HEK293 (cell line): ENCODE measurements around the gene SAMD11.

Experiments used
- KLF10 ChIP-seq: fragments of 450-650 bp; IDR thresholded peaks from 2 replicates; pipeline ENCODE4 v1.5.1; 2018; ENCODE audit warnings: missing biosample characterization, mild to moderate bottlenecking, missing genetic modification characterization
- KLF7 ChIP-seq: fragments of 450-650 bp; formaldehyde crosslinking; IDR thresholded peaks from 2 replicates; pipeline ENCODE4 v1.5.1; 2016; ENCODE audit warnings: missing biosample characterization, missing genetic modification characterization, borderline replicate concordance
- SCRT2 ChIP-seq: fragments of 450-650 bp; formaldehyde crosslinking; IDR thresholded peaks from 2 replicates; pipeline ENCODE4 v1.5.1; 2016; ENCODE audit warnings: missing biosample characterization, missing genetic modification characterization
- ZFHX2 ChIP-seq: fragments of 450-650 bp; formaldehyde crosslinking; conservative IDR thresholded peaks from 2 replicates; pipeline ENCODE4 v1.5.1; 2016; ENCODE audit warnings: missing biosample characterization, missing genetic modification characterization
- ZFP69B ChIP-seq: fragments of 450-650 bp; formaldehyde crosslinking; IDR thresholded peaks from 2 replicates; pipeline ENCODE4 v1.5.1; 2016; ENCODE audit warnings: missing biosample characterization, missing genetic modification characterization
- ZIC2 ChIP-seq: fragments of 450-650 bp; formaldehyde crosslinking; IDR thresholded peaks from 2 replicates; pipeline ENCODE4 v1.5.1; 2016; ENCODE audit warnings: missing biosample characterization, missing genetic modification characterization
- ZNF16 ChIP-seq: fragments of 450-650 bp; formaldehyde crosslinking; IDR thresholded peaks from 2 replicates; pipeline ENCODE4 v1.5.1; 2016; ENCODE audit warnings: low read depth, missing biosample characterization, missing genetic modification characterization
- ZNF23 ChIP-seq: fragments of 450-650 bp; formaldehyde crosslinking; IDR thresholded peaks from 2 replicates; pipeline ENCODE4 v1.5.1; 2016; ENCODE audit warnings: missing biosample characterization, missing genetic modification characterization, borderline replicate concordance
- ZNF629 ChIP-seq: fragments of 450-650 bp; formaldehyde crosslinking; IDR thresholded peaks from 2 replicates; pipeline ENCODE4 v1.5.1; 2017; ENCODE audit warnings: missing biosample characterization, missing genetic modification characterization
- ZXDB ChIP-seq: fragments of 450-650 bp; formaldehyde crosslinking; IDR thresholded peaks from 2 replicates; pipeline ENCODE4 v1.5.1; 2016; ENCODE audit warnings: missing biosample characterization, missing genetic modification characterization
- TF ChIP-seq, protein P1 (sequence below): fragments of 450-650 bp; formaldehyde crosslinking; IDR thresholded peaks from 2 replicates; pipeline ENCODE4 v1.5.1; 2017; ENCODE audit warnings: missing biosample characterization, missing genetic modification characterization
- TF ChIP-seq, protein P2 (sequence below): fragments of 450-650 bp; formaldehyde crosslinking; IDR thresholded peaks from 2 replicates; pipeline ENCODE4 v1.5.1; 2016; ENCODE audit warnings: missing biosample characterization, missing genetic modification characterization
- TF ChIP-seq, protein P3 (sequence below): fragments of 450-650 bp; formaldehyde crosslinking; IDR thresholded peaks from 2 replicates; pipeline ENCODE4 v1.5.1; 2016; ENCODE audit warnings: missing biosample characterization, missing genetic modification characterization
- TF ChIP-seq, protein P4 (sequence below): fragments of 450-650 bp; formaldehyde crosslinking; IDR thresholded peaks from 2 replicates; pipeline ENCODE4 v1.5.1; 2016; ENCODE audit warnings: missing biosample characterization, missing genetic modification characterization, low read depth
- TF ChIP-seq, protein P5 (sequence below): fragments of 450-650 bp; formaldehyde crosslinking; IDR thresholded peaks from 2 replicates; pipeline ENCODE4 v1.5.1; 2016; ENCODE audit warnings: missing biosample characterization, missing genetic modification characterization, borderline replicate concordance
- TF ChIP-seq, protein P6 (sequence below): sonication (generic); formaldehyde crosslinking; IDR thresholded peaks from 2 replicates; pipeline ENCODE4 v1.8.1; 2022; ENCODE audit warnings: mild to moderate bottlenecking, moderate library complexity, missing genetic modification reagents
- TF ChIP-seq, protein P7 (sequence below): fragments of 450-650 bp; formaldehyde crosslinking; conservative IDR thresholded peaks from 2 replicates; pipeline ENCODE4 v1.5.1; 2016; ENCODE audit warnings: low read depth, missing biosample characterization, missing genetic modification characterization
- TF ChIP-seq, protein P8 (sequence below): fragments of 450-650 bp; formaldehyde crosslinking; IDR thresholded peaks from 2 replicates; pipeline ENCODE4 v1.5.1; 2016; ENCODE audit warnings: missing biosample characterization, missing genetic modification characterization

SAMD11 gene

DNA sequence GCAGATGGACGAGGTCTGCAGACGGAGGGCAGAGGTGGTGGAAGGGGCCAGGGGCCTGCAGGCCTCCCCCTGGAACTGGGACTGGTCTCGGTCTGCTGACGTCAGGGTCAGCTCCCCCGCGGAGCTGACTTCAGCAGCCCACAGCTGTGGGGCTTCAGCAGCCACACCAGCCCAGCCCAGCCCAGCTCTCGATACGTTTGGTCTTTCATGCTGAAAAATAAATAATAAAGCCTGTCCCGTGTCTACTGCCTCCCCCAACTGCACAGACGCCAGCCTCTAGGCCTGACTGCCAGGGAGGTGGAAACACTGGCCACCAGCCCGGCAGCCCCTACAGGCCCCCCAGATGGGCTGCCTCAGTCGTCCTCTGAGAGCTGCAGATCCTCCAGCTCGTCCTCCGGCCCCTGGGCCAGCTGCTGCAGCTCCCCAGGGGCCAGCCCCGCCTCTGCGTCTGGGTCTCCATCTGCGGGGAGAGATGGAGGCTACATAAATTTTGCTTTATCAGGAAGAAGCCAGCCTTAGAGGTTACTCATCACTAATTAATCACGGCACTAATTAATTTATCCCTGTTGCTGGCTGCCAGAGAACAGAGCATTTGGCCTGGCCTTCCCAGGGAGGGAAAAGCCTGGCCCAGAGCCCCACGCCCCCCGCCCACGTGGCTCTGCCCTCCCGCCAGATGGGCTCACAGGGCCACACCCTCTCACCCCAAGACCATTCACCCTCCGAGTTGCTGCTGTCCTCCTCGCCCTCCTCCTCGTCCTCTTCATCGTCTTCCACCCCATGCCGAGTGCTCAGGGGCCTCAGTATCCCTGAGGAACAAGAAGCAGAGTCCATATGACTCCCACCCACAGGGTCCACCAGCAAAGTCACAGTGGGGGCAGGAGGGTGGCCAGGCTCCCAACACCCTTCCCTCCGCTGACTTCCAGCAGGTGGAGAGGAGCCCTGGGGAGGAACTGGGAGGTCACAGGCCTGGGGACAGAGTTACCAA, 20.9 kb downstream of the SAMD11 start (continued):
- TF ChIP-seq, protein P1, sequence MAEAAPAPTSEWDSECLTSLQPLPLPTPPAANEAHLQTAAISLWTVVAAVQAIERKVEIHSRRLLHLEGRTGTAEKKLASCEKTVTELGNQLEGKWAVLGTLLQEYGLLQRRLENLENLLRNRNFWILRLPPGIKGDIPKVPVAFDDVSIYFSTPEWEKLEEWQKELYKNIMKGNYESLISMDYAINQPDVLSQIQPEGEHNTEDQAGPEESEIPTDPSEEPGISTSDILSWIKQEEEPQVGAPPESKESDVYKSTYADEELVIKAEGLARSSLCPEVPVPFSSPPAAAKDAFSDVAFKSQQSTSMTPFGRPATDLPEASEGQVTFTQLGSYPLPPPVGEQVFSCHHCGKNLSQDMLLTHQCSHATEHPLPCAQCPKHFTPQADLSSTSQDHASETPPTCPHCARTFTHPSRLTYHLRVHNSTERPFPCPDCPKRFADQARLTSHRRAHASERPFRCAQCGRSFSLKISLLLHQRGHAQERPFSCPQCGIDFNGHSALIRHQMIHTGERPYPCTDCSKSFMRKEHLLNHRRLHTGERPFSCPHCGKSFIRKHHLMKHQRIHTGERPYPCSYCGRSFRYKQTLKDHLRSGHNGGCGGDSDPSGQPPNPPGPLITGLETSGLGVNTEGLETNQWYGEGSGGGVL: peak; percentile 28; the same call in 1 of the 2 replicates
- TF ChIP-seq, protein P2, sequence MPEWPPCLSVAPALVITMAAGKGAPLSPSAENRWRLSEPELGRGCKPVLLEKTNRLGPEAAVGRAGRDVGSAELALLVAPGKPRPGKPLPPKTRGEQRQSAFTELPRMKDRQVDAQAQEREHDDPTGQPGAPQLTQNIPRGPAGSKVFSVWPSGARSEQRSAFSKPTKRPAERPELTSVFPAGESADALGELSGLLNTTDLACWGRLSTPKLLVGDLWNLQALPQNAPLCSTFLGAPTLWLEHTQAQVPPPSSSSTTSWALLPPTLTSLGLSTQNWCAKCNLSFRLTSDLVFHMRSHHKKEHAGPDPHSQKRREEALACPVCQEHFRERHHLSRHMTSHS (tag by site-specific recombination): no peak
- TF ChIP-seq ZNF629 (tag by site-specific recombination) (peak; percentile 90), ZIC2 (tag by site-specific recombination) (peak; percentile 94), SCRT2 (tag by site-specific recombination) (peak; percentile 23; the same call in 1 of the 2 replicates), ZNF16 (tag by site-specific recombination) (no peak), ZNF23 (tag by site-specific recombination) (no peak), KLF7 (tag by site-specific recombination) (0 out of 2 replicates have a peak, but pooled peaks have one; percentile 54), ZXDB (tag by site-specific recombination) (peak; percentile 51; the same call in 1 of the 2 replicates), ZFP69B (no peak), ZFHX2 (tag by site-specific recombination) (peak; percentile 81), KLF10 (tag by site-specific recombination) (peak; percentile 86; the same call in 1 of the 2 replicates)
- TF ChIP-seq, protein P3, sequence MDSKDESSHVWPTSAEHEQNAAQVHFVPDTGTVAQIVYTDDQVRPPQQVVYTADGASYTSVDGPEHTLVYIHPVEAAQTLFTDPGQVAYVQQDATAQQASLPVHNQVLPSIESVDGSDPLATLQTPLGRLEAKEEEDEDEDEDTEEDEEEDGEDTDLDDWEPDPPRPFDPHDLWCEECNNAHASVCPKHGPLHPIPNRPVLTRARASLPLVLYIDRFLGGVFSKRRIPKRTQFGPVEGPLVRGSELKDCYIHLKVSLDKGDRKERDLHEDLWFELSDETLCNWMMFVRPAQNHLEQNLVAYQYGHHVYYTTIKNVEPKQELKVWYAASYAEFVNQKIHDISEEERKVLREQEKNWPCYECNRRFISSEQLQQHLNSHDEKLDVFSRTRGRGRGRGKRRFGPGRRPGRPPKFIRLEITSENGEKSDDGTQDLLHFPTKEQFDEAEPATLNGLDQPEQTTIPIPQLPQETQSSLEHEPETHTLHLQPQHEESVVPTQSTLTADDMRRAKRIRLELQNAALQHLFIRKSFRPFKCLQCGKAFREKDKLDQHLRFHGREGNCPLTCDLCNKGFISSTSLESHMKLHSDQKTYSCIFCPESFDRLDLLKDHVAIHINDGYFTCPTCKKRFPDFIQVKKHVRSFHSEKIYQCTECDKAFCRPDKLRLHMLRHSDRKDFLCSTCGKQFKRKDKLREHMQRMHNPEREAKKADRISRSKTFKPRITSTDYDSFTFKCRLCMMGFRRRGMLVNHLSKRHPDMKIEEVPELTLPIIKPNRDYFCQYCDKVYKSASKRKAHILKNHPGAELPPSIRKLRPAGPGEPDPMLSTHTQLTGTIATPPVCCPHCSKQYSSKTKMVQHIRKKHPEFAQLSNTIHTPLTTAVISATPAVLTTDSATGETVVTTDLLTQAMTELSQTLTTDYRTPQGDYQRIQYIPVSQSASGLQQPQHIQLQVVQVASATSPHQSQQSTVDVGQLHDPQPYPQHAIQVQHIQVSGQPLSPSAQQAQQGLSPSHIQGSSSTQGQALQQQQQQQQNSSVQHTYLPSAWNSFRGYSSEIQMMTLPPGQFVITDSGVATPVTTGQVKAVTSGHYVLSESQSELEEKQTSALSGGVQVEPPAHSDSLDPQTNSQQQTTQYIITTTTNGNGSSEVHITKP (tag by site-specific recombination): peak; percentile 97
- TF ChIP-seq, protein P4, sequence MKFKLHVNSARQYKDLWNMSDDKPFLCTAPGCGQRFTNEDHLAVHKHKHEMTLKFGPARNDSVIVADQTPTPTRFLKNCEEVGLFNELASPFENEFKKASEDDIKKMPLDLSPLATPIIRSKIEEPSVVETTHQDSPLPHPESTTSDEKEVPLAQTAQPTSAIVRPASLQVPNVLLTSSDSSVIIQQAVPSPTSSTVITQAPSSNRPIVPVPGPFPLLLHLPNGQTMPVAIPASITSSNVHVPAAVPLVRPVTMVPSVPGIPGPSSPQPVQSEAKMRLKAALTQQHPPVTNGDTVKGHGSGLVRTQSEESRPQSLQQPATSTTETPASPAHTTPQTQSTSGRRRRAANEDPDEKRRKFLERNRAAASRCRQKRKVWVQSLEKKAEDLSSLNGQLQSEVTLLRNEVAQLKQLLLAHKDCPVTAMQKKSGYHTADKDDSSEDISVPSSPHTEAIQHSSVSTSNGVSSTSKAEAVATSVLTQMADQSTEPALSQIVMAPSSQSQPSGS: peak; percentile 62; the same call in 1 of the 2 replicates
- TF ChIP-seq, protein P5, sequence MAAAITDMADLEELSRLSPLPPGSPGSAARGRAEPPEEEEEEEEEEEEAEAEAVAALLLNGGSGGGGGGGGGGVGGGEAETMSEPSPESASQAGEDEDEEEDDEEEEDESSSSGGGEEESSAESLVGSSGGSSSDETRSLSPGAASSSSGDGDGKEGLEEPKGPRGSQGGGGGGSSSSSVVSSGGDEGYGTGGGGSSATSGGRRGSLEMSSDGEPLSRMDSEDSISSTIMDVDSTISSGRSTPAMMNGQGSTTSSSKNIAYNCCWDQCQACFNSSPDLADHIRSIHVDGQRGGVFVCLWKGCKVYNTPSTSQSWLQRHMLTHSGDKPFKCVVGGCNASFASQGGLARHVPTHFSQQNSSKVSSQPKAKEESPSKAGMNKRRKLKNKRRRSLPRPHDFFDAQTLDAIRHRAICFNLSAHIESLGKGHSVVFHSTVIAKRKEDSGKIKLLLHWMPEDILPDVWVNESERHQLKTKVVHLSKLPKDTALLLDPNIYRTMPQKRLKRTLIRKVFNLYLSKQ (tag by site-specific recombination): no peak
- TF ChIP-seq, protein P6, sequence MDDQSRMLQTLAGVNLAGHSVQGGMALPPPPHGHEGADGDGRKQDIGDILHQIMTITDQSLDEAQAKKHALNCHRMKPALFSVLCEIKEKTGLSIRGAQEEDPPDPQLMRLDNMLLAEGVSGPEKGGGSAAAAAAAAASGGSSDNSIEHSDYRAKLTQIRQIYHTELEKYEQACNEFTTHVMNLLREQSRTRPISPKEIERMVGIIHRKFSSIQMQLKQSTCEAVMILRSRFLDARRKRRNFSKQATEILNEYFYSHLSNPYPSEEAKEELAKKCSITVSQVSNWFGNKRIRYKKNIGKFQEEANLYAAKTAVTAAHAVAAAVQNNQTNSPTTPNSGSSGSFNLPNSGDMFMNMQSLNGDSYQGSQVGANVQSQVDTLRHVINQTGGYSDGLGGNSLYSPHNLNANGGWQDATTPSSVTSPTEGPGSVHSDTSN (CRISPR knock-in tag): no peak
- TF ChIP-seq, protein P7, sequence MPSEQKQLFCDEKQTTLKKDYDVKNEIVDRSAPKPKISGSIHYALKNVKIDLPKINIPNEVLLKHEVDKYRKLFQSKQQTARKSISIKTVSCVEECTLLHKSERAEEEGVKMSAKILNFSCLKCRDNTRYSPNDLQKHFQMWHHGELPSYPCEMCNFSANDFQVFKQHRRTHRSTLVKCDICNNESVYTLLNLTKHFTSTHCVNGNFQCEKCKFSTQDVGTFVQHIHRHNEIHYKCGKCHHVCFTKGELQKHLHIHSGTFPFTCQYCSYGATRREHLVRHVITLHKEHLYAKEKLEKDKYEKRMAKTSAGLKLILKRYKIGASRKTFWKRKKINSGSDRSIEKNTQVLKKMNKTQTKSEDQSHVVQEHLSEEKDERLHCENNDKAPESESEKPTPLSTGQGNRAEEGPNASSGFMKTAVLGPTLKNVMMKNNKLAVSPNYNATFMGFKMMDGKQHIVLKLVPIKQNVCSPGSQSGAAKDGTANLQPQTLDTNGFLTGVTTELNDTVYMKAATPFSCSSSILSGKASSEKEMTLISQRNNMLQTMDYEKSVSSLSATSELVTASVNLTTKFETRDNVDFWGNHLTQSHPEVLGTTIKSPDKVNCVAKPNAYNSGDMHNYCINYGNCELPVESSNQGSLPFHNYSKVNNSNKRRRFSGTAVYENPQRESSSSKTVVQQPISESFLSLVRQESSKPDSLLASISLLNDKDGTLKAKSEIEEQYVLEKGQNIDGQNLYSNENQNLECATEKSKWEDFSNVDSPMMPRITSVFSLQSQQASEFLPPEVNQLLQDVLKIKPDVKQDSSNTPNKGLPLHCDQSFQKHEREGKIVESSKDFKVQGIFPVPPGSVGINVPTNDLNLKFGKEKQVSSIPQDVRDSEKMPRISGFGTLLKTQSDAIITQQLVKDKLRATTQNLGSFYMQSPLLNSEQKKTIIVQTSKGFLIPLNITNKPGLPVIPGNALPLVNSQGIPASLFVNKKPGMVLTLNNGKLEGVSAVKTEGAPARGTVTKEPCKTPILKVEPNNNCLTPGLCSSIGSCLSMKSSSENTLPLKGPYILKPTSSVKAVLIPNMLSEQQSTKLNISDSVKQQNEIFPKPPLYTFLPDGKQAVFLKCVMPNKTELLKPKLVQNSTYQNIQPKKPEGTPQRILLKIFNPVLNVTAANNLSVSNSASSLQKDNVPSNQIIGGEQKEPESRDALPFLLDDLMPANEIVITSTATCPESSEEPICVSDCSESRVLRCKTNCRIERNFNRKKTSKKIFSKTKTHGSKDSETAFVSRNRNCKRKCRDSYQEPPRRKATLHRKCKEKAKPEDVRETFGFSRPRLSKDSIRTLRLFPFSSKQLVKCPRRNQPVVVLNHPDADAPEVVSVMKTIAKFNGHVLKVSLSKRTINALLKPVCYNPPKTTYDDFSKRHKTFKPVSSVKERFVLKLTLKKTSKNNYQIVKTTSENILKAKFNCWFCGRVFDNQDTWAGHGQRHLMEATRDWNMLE: no peak
- TF ChIP-seq, protein P8, sequence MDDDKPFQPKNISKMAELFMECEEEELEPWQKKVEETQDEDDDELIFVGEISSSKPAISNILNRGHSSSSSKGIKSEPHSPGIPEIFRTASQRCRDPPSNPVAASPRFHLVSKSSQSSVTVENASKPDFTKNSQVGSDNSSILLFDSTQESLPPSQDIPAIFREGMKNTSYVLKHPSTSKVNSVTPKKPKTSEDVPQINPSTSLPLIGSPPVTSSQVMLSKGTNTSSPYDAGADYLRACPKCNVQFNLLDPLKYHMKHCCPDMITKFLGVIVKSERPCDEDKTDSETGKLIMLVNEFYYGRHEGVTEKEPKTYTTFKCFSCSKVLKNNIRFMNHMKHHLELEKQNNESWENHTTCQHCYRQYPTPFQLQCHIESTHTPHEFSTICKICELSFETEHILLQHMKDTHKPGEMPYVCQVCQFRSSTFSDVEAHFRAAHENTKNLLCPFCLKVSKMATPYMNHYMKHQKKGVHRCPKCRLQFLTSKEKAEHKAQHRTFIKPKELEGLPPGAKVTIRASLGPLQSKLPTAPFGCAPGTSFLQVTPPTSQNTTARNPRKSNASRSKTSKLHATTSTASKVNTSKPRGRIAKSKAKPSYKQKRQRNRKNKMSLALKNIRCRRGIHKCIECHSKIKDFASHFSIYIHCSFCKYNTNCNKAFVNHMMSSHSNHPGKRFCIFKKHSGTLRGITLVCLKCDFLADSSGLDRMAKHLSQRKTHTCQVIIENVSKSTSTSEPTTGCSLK: no peak
